Ecto neural progenitor cell (in vitro differentiated cells): Measurements from ENCODE around the gene CMTM8.

Source experiments
- DNase-seq: peaks from one replicate; pipeline ENCODE4 v3.0.0-alpha.2; 2018; ENCODE audit warnings: low spot score

Gene CMTM8

GRCh38 chr3:32307591-32307990 lies 69.1 kb downstream of the CMTM8 start:
- DNase-seq = no peak

- DNase-seq = no peak
These were observed 69.9 kb downstream of the CMTM8 start for GRCh38 chr3:32308378-32308777.

GRCh38 chr3:32309654-32310242 lies 71.3 kb downstream of the CMTM8 start:
- no peak for DNase-seq

- DNase-seq = no peak
These were observed 71.9 kb downstream of the CMTM8 start for GRCh38 chr3:32310336-32310735.

- no peak for DNase-seq
These were observed 72.7 kb downstream of the CMTM8 start for GRCh38 chr3:32310918-32311839.

- no peak for DNase-seq
These were observed 73.8 kb downstream of the CMTM8 start for GRCh38 chr3:32312251-32312650.

- no peak for DNase-seq
These were observed 74.7 kb downstream of the CMTM8 start for GRCh38 chr3:32313169-32313568.

- no peak for DNase-seq
These were observed 75.4 kb downstream of the CMTM8 start for GRCh38 chr3:32313723-32314473.

- no peak for DNase-seq
These were observed 77.0 kb downstream of the CMTM8 start for GRCh38 chr3:32315441-32315840.

- no peak for DNase-seq
These were observed 77.8 kb downstream of the CMTM8 start for GRCh38 chr3:32316319-32316718.

GRCh38 chr3:32316976-32317375 lies 78.5 kb downstream of the CMTM8 start:
- DNase-seq = no peak

- no peak for DNase-seq
These were observed 81.1 kb downstream of the CMTM8 start for GRCh38 chr3:32319607-32320006.

GRCh38 chr3:32320080-32320479 lies 81.6 kb downstream of the CMTM8 start:
- DNase-seq = no peak

- peak; percentile 51 for DNase-seq
These were observed 82.8 kb downstream of the CMTM8 start for GRCh38 chr3:32321095-32321790.

GRCh38 chr3:32322311-32322710 lies 83.8 kb downstream of the CMTM8 start:
- no peak for DNase-seq

GRCh38 chr3:32323604-32324003 lies 85.1 kb downstream of the CMTM8 start:
- no peak for DNase-seq

- DNase-seq = no peak
These were observed 86.7 kb downstream of the CMTM8 start for GRCh38 chr3:32325201-32325600.

- DNase-seq = no peak
These were observed 87.4 kb downstream of the CMTM8 start for GRCh38 chr3:32325927-32326326.

GRCh38 chr3:32326795-32327194 lies 88.3 kb downstream of the CMTM8 start:
- DNase-seq = no peak

- DNase-seq = no peak
These were observed 96.2 kb downstream of the CMTM8 start for GRCh38 chr3:32334675-32335074.

GRCh38 chr3:32335365-32336112 lies 97.1 kb downstream of the CMTM8 start:
- no peak for DNase-seq

- DNase-seq = no peak
These were observed 97.6 kb downstream of the CMTM8 start for GRCh38 chr3:32336113-32336498.
